ENCODE data around the gene MATN1.

The MATN1 gene

GRCh38 chr1:30700528-30701257, 22.7 kb downstream of the MATN1 start:
- Histone ChIP-seq H3K27ac (ENCODE audit: low read depth, low read length) (no peak overlapping the region), H3K4me3 (ENCODE audit: low read depth in 1 of 5, low read length in 5 of 5) (no peak overlapping the region), H3K9ac (ENCODE audit: low read length in 5 of 5) (no peak overlapping the region), H3K27me3 (ENCODE audit: control insufficient read depth in 5 of 5, insufficient read depth in 4 of 5, low read length in 5 of 5) (no peaks in the 10 kb centered on the region), H3K36me3 (ENCODE audit: control insufficient read depth in 5 of 5, insufficient read depth in 5 of 5, low read length in 5 of 5) (no peaks in the 10 kb centered on the region), H3K9me3 (ENCODE audit: control insufficient read depth in 5 of 5, low read length in 5 of 5) (no peaks in the 10 kb centered on the region), H3K4me1 (ENCODE audit: control insufficient read depth in 5 of 5, insufficient read depth in 5 of 5, low read length in 5 of 5) (peaks cover 3 to 65% (median 34%) of the 10 kb centered on the region in 5 donors)

- peaks cover 0 to 63% (median 34%) of the 10 kb centered on the region in 5 donors for H3K4me1 ChIP-seq (ENCODE audit: control insufficient read depth in 5 of 5, insufficient read depth in 5 of 5, low read length in 5 of 5)
- H3K9ac ChIP-seq (ENCODE audit: low read length in 5 of 5), result no peak overlapping the region
These were observed 23.6 kb downstream of the MATN1 start for GRCh38 chr1:30699762-30700161.

DNA sequence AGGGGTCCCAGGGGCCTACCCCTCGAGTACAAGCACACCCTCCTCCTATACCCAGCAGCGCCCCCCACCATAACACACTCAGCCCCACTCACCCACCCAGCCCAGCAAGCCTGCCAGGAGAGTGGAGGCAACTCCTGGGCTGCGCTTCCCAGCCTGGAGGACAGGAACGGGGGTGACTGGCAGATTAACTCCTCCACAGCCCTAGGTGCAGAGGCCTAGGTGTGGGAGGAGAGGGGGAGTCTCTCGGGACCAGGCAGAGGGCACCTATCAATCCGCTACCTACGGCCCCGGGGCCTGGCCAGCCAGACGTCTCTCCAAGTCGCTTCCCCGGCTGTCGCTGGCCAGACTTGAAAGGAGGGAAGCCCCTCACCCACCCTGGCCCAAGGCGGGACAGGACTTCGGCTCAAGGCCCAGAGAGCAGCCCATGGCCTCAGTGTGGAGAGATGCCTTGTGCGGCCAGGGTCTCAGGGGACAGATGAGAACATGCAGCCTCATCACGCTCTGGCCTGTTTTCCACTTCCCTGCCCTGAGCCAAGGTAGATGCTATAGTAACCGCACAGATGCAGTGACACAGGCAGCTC, 24.9 kb downstream of the MATN1 start:
- no peaks in the 10 kb centered on the region for H3K36me3 ChIP-seq (ENCODE audit: control insufficient read depth in 5 of 5, insufficient read depth in 5 of 5, low read length in 5 of 5)
- peak overlapping the region in 2 of 5 donors; percentile 12 to 21 for H3K9ac ChIP-seq (ENCODE audit: low read length in 5 of 5)
- H3K27ac ChIP-seq (ENCODE audit: low read depth, low read length), result peak overlapping the region; percentile 50
- no peaks in the 10 kb centered on the region for H3K9me3 ChIP-seq (ENCODE audit: control insufficient read depth in 5 of 5, low read length in 5 of 5)
- no peaks in the 10 kb centered on the region for H3K27me3 ChIP-seq (ENCODE audit: control insufficient read depth in 5 of 5, insufficient read depth in 4 of 5, low read length in 5 of 5)
- no peak overlapping the region for H3K4me3 ChIP-seq (ENCODE audit: low read depth in 1 of 5, low read length in 5 of 5)
- peaks cover 0 to 54% (median 29%) of the 10 kb centered on the region in 5 donors for H3K4me1 ChIP-seq (ENCODE audit: control insufficient read depth in 5 of 5, insufficient read depth in 5 of 5, low read length in 5 of 5)

More at GRCh38 chr1:30699762-30700161, 23.6 kb downstream of the MATN1 start:
- no peak overlapping the region for H3K27ac ChIP-seq (ENCODE audit: low read depth, low read length)
- no peaks in the 10 kb centered on the region for H3K36me3 ChIP-seq (ENCODE audit: control insufficient read depth in 5 of 5, insufficient read depth in 5 of 5, low read length in 5 of 5)
- no peaks in the 10 kb centered on the region for H3K27me3 ChIP-seq (ENCODE audit: control insufficient read depth in 5 of 5, insufficient read depth in 4 of 5, low read length in 5 of 5)
- H3K9me3 ChIP-seq (ENCODE audit: control insufficient read depth in 5 of 5, low read length in 5 of 5), result no peaks in the 10 kb centered on the region
- no peak overlapping the region for H3K4me3 ChIP-seq (ENCODE audit: low read depth in 1 of 5, low read length in 5 of 5)

GRCh38 chr1:30697571-30698376, 25.6 kb downstream of the MATN1 start:
- no peak overlapping the region for H3K4me3 ChIP-seq (ENCODE audit: low read depth in 1 of 5, low read length in 5 of 5)
- peak overlapping the region; percentile 50 for H3K27ac ChIP-seq (ENCODE audit: low read depth, low read length)
- no peaks in the 10 kb centered on the region for H3K9me3 ChIP-seq (ENCODE audit: control insufficient read depth in 5 of 5, low read length in 5 of 5)
- no peaks in the 10 kb centered on the region for H3K27me3 ChIP-seq (ENCODE audit: control insufficient read depth in 5 of 5, insufficient read depth in 4 of 5, low read length in 5 of 5)
- H3K36me3 ChIP-seq (ENCODE audit: control insufficient read depth in 5 of 5, insufficient read depth in 5 of 5, low read length in 5 of 5), result no peaks in the 10 kb centered on the region
- peak overlapping the region in 2 of 5 donors; percentile 12 to 21 for H3K9ac ChIP-seq (ENCODE audit: low read length in 5 of 5)
- H3K4me1 ChIP-seq (ENCODE audit: control insufficient read depth in 5 of 5, insufficient read depth in 5 of 5, low read length in 5 of 5), result peaks cover 0 to 54% (median 29%) of the 10 kb centered on the region in 5 donors

DNA sequence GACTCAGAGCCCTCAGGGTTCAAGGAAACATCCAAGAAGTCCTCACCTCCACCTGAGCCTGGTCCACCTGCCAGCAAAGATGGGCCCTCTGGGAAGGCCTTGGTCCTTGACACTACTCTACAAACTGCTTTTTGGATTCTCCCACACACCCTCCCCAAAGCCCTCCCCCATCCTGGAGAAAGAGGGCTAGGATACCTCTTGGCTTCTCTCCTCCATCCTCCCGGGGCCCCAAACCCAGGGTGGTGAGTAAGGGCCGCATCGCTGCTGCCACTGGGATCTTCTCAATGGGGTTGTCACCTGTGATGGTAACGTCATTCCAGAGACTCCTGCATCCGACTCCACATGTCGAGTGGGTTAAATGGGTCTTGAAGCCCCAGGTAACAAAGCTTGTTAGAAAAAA, 26.6 kb downstream of the MATN1 start:
- no peaks in the 10 kb centered on the region for H3K9me3 ChIP-seq (ENCODE audit: control insufficient read depth in 5 of 5, low read length in 5 of 5)
- peak overlapping the region; percentile 48 for H3K27ac ChIP-seq (ENCODE audit: low read depth, low read length)
- H3K9ac ChIP-seq (ENCODE audit: low read length in 5 of 5), result no peak overlapping the region
- no peaks in the 10 kb centered on the region for H3K27me3 ChIP-seq (ENCODE audit: control insufficient read depth in 5 of 5, insufficient read depth in 4 of 5, low read length in 5 of 5)
- H3K36me3 ChIP-seq (ENCODE audit: control insufficient read depth in 5 of 5, insufficient read depth in 5 of 5, low read length in 5 of 5), result no peaks in the 10 kb centered on the region
- no peak overlapping the region for H3K4me3 ChIP-seq (ENCODE audit: low read depth in 1 of 5, low read length in 5 of 5)
- H3K4me1 ChIP-seq (ENCODE audit: control insufficient read depth in 5 of 5, insufficient read depth in 5 of 5, low read length in 5 of 5), result peaks cover 0 to 54% (median 29%) of the 10 kb centered on the region in 5 donors

DNA sequence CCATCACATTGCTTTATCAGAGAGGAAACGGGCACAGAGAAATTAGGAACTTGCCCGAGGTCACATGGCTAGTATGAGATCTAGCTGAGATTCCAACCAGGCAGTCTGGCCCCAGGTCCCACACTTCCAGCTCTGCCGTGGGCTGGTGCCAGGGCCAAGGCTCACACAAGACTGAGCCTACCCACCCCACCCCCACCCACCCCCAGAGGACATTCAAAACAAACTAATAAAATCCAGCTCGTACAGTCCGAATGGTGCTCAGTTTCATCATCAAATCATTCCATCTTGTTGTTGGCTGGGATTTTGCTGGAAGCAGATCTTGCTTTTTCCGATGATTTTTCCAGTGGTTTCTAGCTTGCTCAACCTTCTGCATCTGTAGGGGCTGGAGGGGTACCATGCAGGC, 27.9 kb downstream of the MATN1 start:
- no peaks in the 10 kb centered on the region for H3K27me3 ChIP-seq (ENCODE audit: control insufficient read depth in 5 of 5, insufficient read depth in 4 of 5, low read length in 5 of 5)
- H3K9ac ChIP-seq (ENCODE audit: low read length in 5 of 5), result no peak overlapping the region
- peaks cover 0 to 43% (median 24%) of the 10 kb centered on the region in 5 donors for H3K4me1 ChIP-seq (ENCODE audit: control insufficient read depth in 5 of 5, insufficient read depth in 5 of 5, low read length in 5 of 5)
- no peaks in the 10 kb centered on the region for H3K36me3 ChIP-seq (ENCODE audit: control insufficient read depth in 5 of 5, insufficient read depth in 5 of 5, low read length in 5 of 5)
- H3K27ac ChIP-seq (ENCODE audit: low read depth, low read length), result peak overlapping the region; percentile 48
- no peaks in the 10 kb centered on the region for H3K9me3 ChIP-seq (ENCODE audit: control insufficient read depth in 5 of 5, low read length in 5 of 5)
- H3K4me3 ChIP-seq (ENCODE audit: low read depth in 1 of 5, low read length in 5 of 5), result no peak overlapping the region

DNA sequence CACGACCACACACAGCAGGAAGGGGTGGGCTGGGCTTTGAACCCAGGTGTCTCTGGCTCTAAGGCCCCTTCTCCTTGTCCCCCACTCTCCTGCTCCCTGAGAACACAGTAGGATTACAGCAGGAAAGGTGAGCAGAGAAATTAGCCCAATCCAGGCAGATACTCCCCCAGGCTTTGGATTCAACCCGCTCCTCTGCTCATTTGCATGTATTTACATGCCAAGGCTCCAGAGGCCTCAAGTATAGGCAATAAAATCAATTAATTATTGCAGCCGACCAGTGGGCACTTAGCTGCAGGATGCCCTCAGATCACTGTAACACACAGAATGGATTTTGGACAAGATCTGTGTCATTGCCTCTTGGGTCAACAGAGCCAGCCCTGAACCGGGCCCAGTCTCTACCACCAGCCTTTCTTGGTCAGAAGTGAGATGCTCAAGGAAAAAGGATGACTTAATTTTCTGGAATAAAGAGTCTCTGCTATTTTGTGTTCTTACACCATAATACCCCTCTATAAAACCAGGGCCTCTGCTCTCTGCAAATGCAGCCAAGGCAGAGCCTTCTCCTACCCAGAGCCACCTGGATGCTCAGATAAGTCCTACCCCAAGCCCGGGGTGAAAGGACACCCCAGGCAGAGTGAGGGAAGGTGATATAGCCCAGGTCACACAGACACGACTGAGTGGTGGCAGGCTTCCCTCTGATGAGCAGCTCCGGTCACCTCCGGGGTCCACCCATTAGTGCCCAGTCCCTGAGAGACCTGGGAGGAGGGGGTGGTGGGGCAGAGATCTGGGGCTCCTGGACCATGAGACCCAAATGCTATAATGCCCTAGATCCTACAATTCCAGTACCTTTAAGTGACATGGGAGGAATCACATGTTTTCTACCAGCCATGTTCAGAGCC, 28.9 kb downstream of the MATN1 start:
- H3K4me1 ChIP-seq (ENCODE audit: control insufficient read depth in 5 of 5, insufficient read depth in 5 of 5, low read length in 5 of 5), result peaks cover 0 to 39% (median 21%) of the 10 kb centered on the region in 5 donors
- no peaks in the 10 kb centered on the region for H3K27me3 ChIP-seq (ENCODE audit: control insufficient read depth in 5 of 5, insufficient read depth in 4 of 5, low read length in 5 of 5)
- no peak overlapping the region for H3K27ac ChIP-seq (ENCODE audit: low read depth, low read length)

DNA sequence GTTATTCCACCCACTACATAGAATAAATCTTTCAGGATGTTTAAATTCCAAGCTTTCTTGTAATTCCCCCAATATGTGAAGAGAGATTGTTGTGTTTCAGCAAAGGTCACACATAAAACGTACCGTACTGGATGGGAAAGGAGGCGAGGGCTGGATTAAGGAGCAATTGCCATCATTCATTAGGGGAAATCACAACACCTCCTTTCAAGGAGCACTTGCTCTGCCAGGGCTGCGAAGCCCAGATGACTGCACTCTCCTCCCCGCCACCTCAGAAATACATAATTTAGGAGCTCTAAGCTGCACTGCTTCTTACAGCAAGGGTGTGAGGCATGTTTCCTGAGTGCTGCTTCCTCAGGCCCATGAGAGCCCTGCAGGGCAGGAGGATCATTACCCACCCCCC, 29.6 kb downstream of the MATN1 start:
- Histone ChIP-seq H3K36me3 (ENCODE audit: control insufficient read depth in 5 of 5, insufficient read depth in 5 of 5, low read length in 5 of 5) (no peaks in the 10 kb centered on the region), H3K9ac (ENCODE audit: low read length in 5 of 5) (no peak overlapping the region), H3K4me1 (ENCODE audit: control insufficient read depth in 5 of 5, insufficient read depth in 5 of 5, low read length in 5 of 5) (peaks cover 0 to 33% (median 21%) of the 10 kb centered on the region in 5 donors), H3K9me3 (ENCODE audit: control insufficient read depth in 5 of 5, low read length in 5 of 5) (no peaks in the 10 kb centered on the region), H3K4me3 (ENCODE audit: low read depth in 1 of 5, low read length in 5 of 5) (no peak overlapping the region), H3K27me3 (ENCODE audit: control insufficient read depth in 5 of 5, insufficient read depth in 4 of 5, low read length in 5 of 5) (no peaks in the 10 kb centered on the region), H3K27ac (ENCODE audit: low read depth, low read length) (no peak overlapping the region)

More for the DNA sequence above, 28.9 kb downstream of the MATN1 start:
- no peak overlapping the region for H3K9ac ChIP-seq (ENCODE audit: low read length in 5 of 5)
- no peaks in the 10 kb centered on the region for H3K9me3 ChIP-seq (ENCODE audit: control insufficient read depth in 5 of 5, low read length in 5 of 5)
- H3K4me3 ChIP-seq (ENCODE audit: low read depth in 1 of 5, low read length in 5 of 5), result no peak overlapping the region
- no peaks in the 10 kb centered on the region for H3K36me3 ChIP-seq (ENCODE audit: control insufficient read depth in 5 of 5, insufficient read depth in 5 of 5, low read length in 5 of 5)

DNA sequence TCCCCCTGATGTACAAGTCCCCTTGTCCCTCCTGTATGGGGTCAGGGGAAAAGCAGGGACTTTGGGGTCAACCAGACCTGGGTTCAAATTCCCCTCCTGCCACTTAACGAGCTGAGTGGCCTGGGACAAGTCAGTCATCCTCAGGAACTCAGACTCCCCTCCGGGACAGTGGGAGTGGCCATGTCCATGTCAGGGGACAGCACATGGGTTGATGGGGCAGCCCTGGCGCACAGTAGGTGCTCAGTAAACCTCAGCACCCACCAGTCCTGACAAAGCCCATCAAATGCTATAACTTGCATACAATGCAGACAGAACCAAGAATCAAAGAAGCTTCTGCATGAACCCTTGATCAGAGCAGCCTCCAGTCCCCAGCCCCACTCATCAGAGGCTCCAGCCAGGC, 30.0 kb downstream of the MATN1 start:
- Histone ChIP-seq H3K9me3 (ENCODE audit: control insufficient read depth in 5 of 5, low read length in 5 of 5) (no peaks in the 10 kb centered on the region), H3K4me1 (ENCODE audit: control insufficient read depth in 5 of 5, insufficient read depth in 5 of 5, low read length in 5 of 5) (peaks cover 0 to 28% (median 17%) of the 10 kb centered on the region in 5 donors), H3K4me3 (ENCODE audit: low read depth in 1 of 5, low read length in 5 of 5) (no peak overlapping the region), H3K36me3 (ENCODE audit: control insufficient read depth in 5 of 5, insufficient read depth in 5 of 5, low read length in 5 of 5) (no peaks in the 10 kb centered on the region), H3K27me3 (ENCODE audit: control insufficient read depth in 5 of 5, insufficient read depth in 4 of 5, low read length in 5 of 5) (no peaks in the 10 kb centered on the region), H3K27ac (ENCODE audit: low read depth, low read length) (no peak overlapping the region), H3K9ac (ENCODE audit: low read length in 5 of 5) (no peak overlapping the region)
